ENCODE measurements around the gene FLYWCH2.

Gene FLYWCH2

GRCh38 chr16:2842340-2843000, 40.5 kb upstream of the FLYWCH2 start:
- H3K9me3 ChIP-seq (ENCODE audit: control insufficient read depth, low read length) = no peaks in the 10 kb centered on the region
- 76% methylated on average over 39 to 40 of the region's 40 CpGs for WGBS, 2 experiments (ENCODE audit: insufficient coverage in 2 of 2)
- no peaks in the 10 kb centered on the region for H3K4me1 ChIP-seq (ENCODE audit: control insufficient read depth, insufficient read depth, low read length, poor library complexity, severe bottlenecking)
- no peak overlapping the region for H3K27ac ChIP-seq (ENCODE audit: low read depth, low read length, severe bottlenecking)
- H3K36me3 ChIP-seq (ENCODE audit: control insufficient read depth, insufficient read depth, low read length) = no peaks in the 10 kb centered on the region
- H3K4me3 ChIP-seq (ENCODE audit: extremely low read depth, insufficient read depth, low read length, poor library complexity, severe bottlenecking) = no peak overlapping the region

- 91 to 92% methylated on average over 7 to 8 of the region's 8 CpGs for WGBS, 2 experiments (ENCODE audit: insufficient coverage in 2 of 2)
- Histone ChIP-seq H3K27ac (ENCODE audit: low read depth, low read length, severe bottlenecking) (no peak overlapping the region), H3K36me3 (ENCODE audit: control insufficient read depth, insufficient read depth, low read length) (no peaks in the 10 kb centered on the region), H3K4me3 (ENCODE audit: extremely low read depth, insufficient read depth, low read length, poor library complexity, severe bottlenecking) (no peak overlapping the region), H3K9me3 (ENCODE audit: control insufficient read depth, low read length) (no peaks in the 10 kb centered on the region), H3K4me1 (ENCODE audit: control insufficient read depth, insufficient read depth, low read length, poor library complexity, severe bottlenecking) (no peaks in the 10 kb centered on the region)
Observed at GRCh38 chr16:2843526-2843925, 39.5 kb upstream of the FLYWCH2 start.

GRCh38 chr16:2845116-2845515, 37.9 kb upstream of the FLYWCH2 start:
- H3K4me1 ChIP-seq (ENCODE audit: control insufficient read depth, insufficient read depth, low read length, poor library complexity, severe bottlenecking) = no peaks in the 10 kb centered on the region
- H3K9me3 ChIP-seq (ENCODE audit: control insufficient read depth, low read length) = no peaks in the 10 kb centered on the region
- no peak overlapping the region for H3K27ac ChIP-seq (ENCODE audit: low read depth, low read length, severe bottlenecking)
- H3K36me3 ChIP-seq (ENCODE audit: control insufficient read depth, insufficient read depth, low read length) = no peaks in the 10 kb centered on the region
- H3K4me3 ChIP-seq (ENCODE audit: extremely low read depth, insufficient read depth, low read length, poor library complexity, severe bottlenecking) = no peak overlapping the region
- WGBS, 2 experiments (ENCODE audit: insufficient coverage in 2 of 2) = 77 to 93% methylated on average over 3 of the region's 5 CpGs

GRCh38 chr16:2846511-2847310, 36.3 kb upstream of the FLYWCH2 start:
- WGBS, 2 experiments (ENCODE audit: insufficient coverage in 2 of 2) = 67 to 77% methylated on average over 2 to 3 of the region's 3 CpGs
- Histone ChIP-seq H3K4me3 (ENCODE audit: extremely low read depth, insufficient read depth, low read length, poor library complexity, severe bottlenecking) (no peak overlapping the region), H3K9me3 (ENCODE audit: control insufficient read depth, low read length) (no peaks in the 10 kb centered on the region), H3K4me1 (ENCODE audit: control insufficient read depth, insufficient read depth, low read length, poor library complexity, severe bottlenecking) (no peaks in the 10 kb centered on the region), H3K27ac (ENCODE audit: low read depth, low read length, severe bottlenecking) (no peak overlapping the region), H3K36me3 (ENCODE audit: control insufficient read depth, insufficient read depth, low read length) (no peaks in the 10 kb centered on the region)

- H3K4me1 ChIP-seq (ENCODE audit: control insufficient read depth, insufficient read depth, low read length, poor library complexity, severe bottlenecking) = no peaks in the 10 kb centered on the region
- H3K4me3 ChIP-seq (ENCODE audit: extremely low read depth, insufficient read depth, low read length, poor library complexity, severe bottlenecking) = no peak overlapping the region
- WGBS, 2 experiments (ENCODE audit: insufficient coverage in 2 of 2) = 90 to 95% methylated on average over 13 to 14 of the region's 16 CpGs
- no peaks in the 10 kb centered on the region for H3K36me3 ChIP-seq (ENCODE audit: control insufficient read depth, insufficient read depth, low read length)
- H3K9me3 ChIP-seq (ENCODE audit: control insufficient read depth, low read length) = peaks cover under 1% of the 10 kb centered on the region
- H3K27ac ChIP-seq (ENCODE audit: low read depth, low read length, severe bottlenecking) = no peak overlapping the region
Observed at GRCh38 chr16:2848933-2849725, 33.9 kb upstream of the FLYWCH2 start.

GRCh38 chr16:2852003-2852730, 30.8 kb upstream of the FLYWCH2 start:
- 84 to 86% methylated on average over 7 to 9 of the region's 16 CpGs for WGBS, 2 experiments (ENCODE audit: insufficient coverage in 2 of 2)

GRCh38 chr16:2852731-2853507, 30.1 kb upstream of the FLYWCH2 start:
- no peak overlapping the region for H3K4me3 ChIP-seq (ENCODE audit: extremely low read depth, insufficient read depth, low read length, poor library complexity, severe bottlenecking)
- H3K4me1 ChIP-seq (ENCODE audit: control insufficient read depth, insufficient read depth, low read length, poor library complexity, severe bottlenecking) = no peaks in the 10 kb centered on the region
- H3K9me3 ChIP-seq (ENCODE audit: control insufficient read depth, low read length) = peaks cover 8% of the 10 kb centered on the region
- no peak overlapping the region for H3K27ac ChIP-seq (ENCODE audit: low read depth, low read length, severe bottlenecking)
- 88 to 90% methylated on average over 36 to 55 of the region's 56 CpGs for WGBS, 2 experiments (ENCODE audit: insufficient coverage in 2 of 2)
- no peaks in the 10 kb centered on the region for H3K36me3 ChIP-seq (ENCODE audit: control insufficient read depth, insufficient read depth, low read length)

More at GRCh38 chr16:2852003-2852730, 30.8 kb upstream of the FLYWCH2 start:
- Histone ChIP-seq H3K4me1 (ENCODE audit: control insufficient read depth, insufficient read depth, low read length, poor library complexity, severe bottlenecking) (no peaks in the 10 kb centered on the region), H3K9me3 (ENCODE audit: control insufficient read depth, low read length) (peaks cover 8% of the 10 kb centered on the region), H3K4me3 (ENCODE audit: extremely low read depth, insufficient read depth, low read length, poor library complexity, severe bottlenecking) (no peak overlapping the region), H3K36me3 (ENCODE audit: control insufficient read depth, insufficient read depth, low read length) (no peaks in the 10 kb centered on the region), H3K27ac (ENCODE audit: low read depth, low read length, severe bottlenecking) (no peak overlapping the region)

GRCh38 chr16:2853531-2854073, 29.4 kb upstream of the FLYWCH2 start:
- H3K9me3 ChIP-seq (ENCODE audit: control insufficient read depth, low read length) = peaks cover 8% of the 10 kb centered on the region
- H3K27ac ChIP-seq (ENCODE audit: low read depth, low read length, severe bottlenecking) = no peak overlapping the region
- H3K4me1 ChIP-seq (ENCODE audit: control insufficient read depth, insufficient read depth, low read length, poor library complexity, severe bottlenecking) = no peaks in the 10 kb centered on the region
- 90 to 97% methylated on average over 15 to 16 of the region's 18 CpGs for WGBS, 2 experiments (ENCODE audit: insufficient coverage in 2 of 2)
- H3K4me3 ChIP-seq (ENCODE audit: extremely low read depth, insufficient read depth, low read length, poor library complexity, severe bottlenecking) = no peak overlapping the region
- H3K36me3 ChIP-seq (ENCODE audit: control insufficient read depth, insufficient read depth, low read length) = no peaks in the 10 kb centered on the region

- H3K9me3 ChIP-seq (ENCODE audit: control insufficient read depth, low read length) = peaks cover 8% of the 10 kb centered on the region
- no peaks in the 10 kb centered on the region for H3K4me1 ChIP-seq (ENCODE audit: control insufficient read depth, insufficient read depth, low read length, poor library complexity, severe bottlenecking)
- no peak overlapping the region for H3K4me3 ChIP-seq (ENCODE audit: extremely low read depth, insufficient read depth, low read length, poor library complexity, severe bottlenecking)
- 50 to 81% methylated on average over 2 of the region's 5 CpGs for whole genome bisulfite sequencing, 2 experiments (ENCODE audit: insufficient coverage in 2 of 2)
- H3K27ac ChIP-seq (ENCODE audit: low read depth, low read length, severe bottlenecking) = no peak overlapping the region
- H3K36me3 ChIP-seq (ENCODE audit: control insufficient read depth, insufficient read depth, low read length) = no peaks in the 10 kb centered on the region
Observed at GRCh38 chr16:2854700-2855309, 28.2 kb upstream of the FLYWCH2 start.

Measured in mesodermal cell (in vitro differentiated cells).